ENCODE measurements around the gene SEMA3D.
A peak's percentile ranks its signal among the peaks of the same experiment; 100 is the strongest.

The SEMA3D gene

GRCh38 chr7:85186521-85187241 is at the start of gene SEMA3D:
TSS of gene SEMA3D (minus strand) at chr7:85187056. CDS start at chr7:85121891, 65,165 bp downstream.
- in situ Hi-C loops (cut with HindIII; ENCODE audit: low pct_ligation_motif_present, low pct_unique_long_range_greater_than_20kb, low sequenced_read_pairs) = no loop called here
- peak; percentile 86 for DNase-seq

GRCh38 chr7:85234730-85235129 is 47.9 kb upstream of the SEMA3D start:
- in situ Hi-C loops (cut with HindIII; ENCODE audit: low pct_ligation_motif_present, low pct_unique_long_range_greater_than_20kb, low sequenced_read_pairs) = no loop called here
- DNase-seq = no peak

GRCh38 chr7:85232068-85232467 is 45.2 kb upstream of the SEMA3D start:
- no peak for DNase-seq
- in situ Hi-C loops (cut with HindIII; ENCODE audit: low pct_ligation_motif_present, low pct_unique_long_range_greater_than_20kb, low sequenced_read_pairs) = no loop called here

GRCh38 chr7:85230623-85231022 is 43.8 kb upstream of the SEMA3D start:
- in situ Hi-C loops (cut with HindIII; ENCODE audit: low pct_ligation_motif_present, low pct_unique_long_range_greater_than_20kb, low sequenced_read_pairs) = no loop called here
- DNase-seq = no peak

- in situ Hi-C loops (cut with HindIII; ENCODE audit: low pct_ligation_motif_present, low pct_unique_long_range_greater_than_20kb, low sequenced_read_pairs) = no loop called here
- no peak for DNase-seq
Observed at GRCh38 chr7:85229544-85229943, 42.7 kb upstream of the SEMA3D start.

- DNase-seq = no peak
- in situ Hi-C loops (cut with HindIII; ENCODE audit: low pct_ligation_motif_present, low pct_unique_long_range_greater_than_20kb, low sequenced_read_pairs) = no loop called here
Observed at GRCh38 chr7:85226361-85227085, 39.7 kb upstream of the SEMA3D start.

- no peak for DNase-seq
- in situ Hi-C loops (cut with HindIII; ENCODE audit: low pct_ligation_motif_present, low pct_unique_long_range_greater_than_20kb, low sequenced_read_pairs) = no loop called here
Observed at GRCh38 chr7:85224171-85224570, 37.3 kb upstream of the SEMA3D start.

GRCh38 chr7:85222522-85222921 is 35.7 kb upstream of the SEMA3D start:
- in situ Hi-C loops (cut with HindIII; ENCODE audit: low pct_ligation_motif_present, low pct_unique_long_range_greater_than_20kb, low sequenced_read_pairs) = no loop called here
- DNase-seq = no peak

- in situ Hi-C loops (cut with HindIII; ENCODE audit: low pct_ligation_motif_present, low pct_unique_long_range_greater_than_20kb, low sequenced_read_pairs) = no loop called here
- DNase-seq = no peak
Observed at GRCh38 chr7:85221796-85222195, 34.9 kb upstream of the SEMA3D start.

GRCh38 chr7:85220651-85221050 is 33.8 kb upstream of the SEMA3D start:
- in situ Hi-C loops (cut with HindIII; ENCODE audit: low pct_ligation_motif_present, low pct_unique_long_range_greater_than_20kb, low sequenced_read_pairs) = no loop called here
- no peak for DNase-seq

GRCh38 chr7:85220023-85220422 is 33.2 kb upstream of the SEMA3D start:
- DNase-seq = no peak
- in situ Hi-C loops (cut with HindIII; ENCODE audit: low pct_ligation_motif_present, low pct_unique_long_range_greater_than_20kb, low sequenced_read_pairs) = no loop called here

- DNase-seq = no peak
- in situ Hi-C loops (cut with HindIII; ENCODE audit: low pct_ligation_motif_present, low pct_unique_long_range_greater_than_20kb, low sequenced_read_pairs) = no loop called here
Observed at GRCh38 chr7:85217085-85217484, 30.2 kb upstream of the SEMA3D start.

- in situ Hi-C loops (cut with HindIII; ENCODE audit: low pct_ligation_motif_present, low pct_unique_long_range_greater_than_20kb, low sequenced_read_pairs) = no loop called here
- DNase-seq = no peak
Observed at GRCh38 chr7:85215098-85215497, 28.2 kb upstream of the SEMA3D start.

GRCh38 chr7:85213500-85213899 is 26.6 kb upstream of the SEMA3D start:
- DNase-seq = no peak
- in situ Hi-C loops (cut with HindIII; ENCODE audit: low pct_ligation_motif_present, low pct_unique_long_range_greater_than_20kb, low sequenced_read_pairs) = no loop called here

GRCh38 chr7:85205754-85206153 is 18.9 kb upstream of the SEMA3D start:
- in situ Hi-C loops (cut with HindIII; ENCODE audit: low pct_ligation_motif_present, low pct_unique_long_range_greater_than_20kb, low sequenced_read_pairs) = no loop called here
- no peak for DNase-seq

GRCh38 chr7:85204496-85204895 is 17.6 kb upstream of the SEMA3D start:
- in situ Hi-C loops (cut with HindIII; ENCODE audit: low pct_ligation_motif_present, low pct_unique_long_range_greater_than_20kb, low sequenced_read_pairs) = no loop called here

GRCh38 chr7:85204061-85204460 is 17.2 kb upstream of the SEMA3D start:
- in situ Hi-C loops (cut with HindIII; ENCODE audit: low pct_ligation_motif_present, low pct_unique_long_range_greater_than_20kb, low sequenced_read_pairs) = no loop called here
- DNase-seq = no peak

More at GRCh38 chr7:85204496-85204895, 17.6 kb upstream of the SEMA3D start:
- no peak for DNase-seq

GRCh38 chr7:85201209-85201608 is 14.4 kb upstream of the SEMA3D start:
- in situ Hi-C loops (cut with HindIII; ENCODE audit: low pct_ligation_motif_present, low pct_unique_long_range_greater_than_20kb, low sequenced_read_pairs) = no loop called here
- DNase-seq = no peak

- DNase-seq = no peak
- in situ Hi-C loops (cut with HindIII; ENCODE audit: low pct_ligation_motif_present, low pct_unique_long_range_greater_than_20kb, low sequenced_read_pairs) = no loop called here
Observed at GRCh38 chr7:85196696-85197095, 9.8 kb upstream of the SEMA3D start.

GRCh38 chr7:85191383-85191782 is 4.5 kb upstream of the SEMA3D start:
- in situ Hi-C loops (cut with HindIII; ENCODE audit: low pct_ligation_motif_present, low pct_unique_long_range_greater_than_20kb, low sequenced_read_pairs) = no loop called here
- DNase-seq = peak; percentile 41
